ENCODE results near the gene SLC19A2.

Gene SLC19A2

DNA sequence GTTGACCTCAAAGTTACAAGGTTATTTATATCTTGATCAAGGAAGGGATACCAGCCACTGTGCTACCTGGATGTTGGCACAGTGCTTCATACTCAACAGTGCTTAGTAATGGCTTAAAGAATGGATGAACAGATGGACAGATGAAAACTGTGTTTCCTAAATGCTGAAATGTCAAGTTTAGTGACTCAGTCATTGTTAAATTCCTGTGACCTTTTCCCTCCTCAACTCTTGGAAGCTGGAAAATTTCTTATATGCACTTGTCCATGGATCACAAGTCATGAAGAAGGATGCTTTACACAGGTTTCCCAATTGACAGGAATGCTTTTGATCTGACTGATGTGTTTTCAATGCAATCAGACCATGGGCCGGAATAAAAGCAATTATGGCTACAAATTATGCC, 39.6 kb upstream of the SLC19A2 start:
- Histone ChIP-seq H3K36me3 (ENCODE audit: control insufficient read depth, insufficient read depth, low read length) (no peaks in the 10 kb centered on the region), H3K27me3 (ENCODE audit: control insufficient read depth, insufficient read depth, low read length, poor library complexity, severe bottlenecking) (no peaks in the 10 kb centered on the region), H3K9me3 (ENCODE audit: control insufficient read depth, low read length) (no peaks in the 10 kb centered on the region), H3K27ac (ENCODE audit: insufficient read depth, low read depth, low read length, poor library complexity, severe bottlenecking) (no peak overlapping the region), H3K4me3 (ENCODE audit: insufficient read depth, low read depth, low read length) (no peak overlapping the region), H3K4me1 (ENCODE audit: control insufficient read depth, insufficient read depth, low read length) (no peaks in the 10 kb centered on the region)
- 85 to 100% methylated on average over 1 of the region's 1 CpG for WGBS, 2 experiments

DNA sequence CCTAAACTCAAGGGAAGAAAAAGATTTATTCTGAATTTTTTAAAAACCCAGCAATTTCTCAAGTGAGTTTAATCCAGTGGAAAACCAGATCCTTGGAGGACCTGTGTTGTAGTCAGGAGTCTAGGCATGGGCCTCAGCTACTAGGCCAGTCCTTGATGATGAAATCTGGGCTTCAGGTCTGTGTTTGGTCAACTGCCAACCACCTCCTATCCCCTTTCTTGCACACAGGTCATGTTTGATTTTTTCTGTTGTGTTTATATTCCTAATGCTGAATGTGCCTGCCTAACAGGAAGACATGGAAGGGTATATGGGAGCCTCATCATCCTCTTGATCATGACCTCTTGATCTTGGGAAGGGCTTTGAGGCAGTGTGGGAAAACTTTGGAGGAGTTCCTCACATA, 38.2 kb upstream of the SLC19A2 start:
- H3K27me3 ChIP-seq (ENCODE audit: control insufficient read depth, insufficient read depth, low read length, poor library complexity, severe bottlenecking) = no peaks in the 10 kb centered on the region
- H3K9me3 ChIP-seq (ENCODE audit: control insufficient read depth, low read length) = no peaks in the 10 kb centered on the region
- no peaks in the 10 kb centered on the region for H3K36me3 ChIP-seq (ENCODE audit: control insufficient read depth, insufficient read depth, low read length)
- H3K4me1 ChIP-seq (ENCODE audit: control insufficient read depth, insufficient read depth, low read length) = no peaks in the 10 kb centered on the region
- no peak overlapping the region for H3K27ac ChIP-seq (ENCODE audit: insufficient read depth, low read depth, low read length, poor library complexity, severe bottlenecking)
- H3K4me3 ChIP-seq (ENCODE audit: insufficient read depth, low read depth, low read length) = no peak overlapping the region

DNA sequence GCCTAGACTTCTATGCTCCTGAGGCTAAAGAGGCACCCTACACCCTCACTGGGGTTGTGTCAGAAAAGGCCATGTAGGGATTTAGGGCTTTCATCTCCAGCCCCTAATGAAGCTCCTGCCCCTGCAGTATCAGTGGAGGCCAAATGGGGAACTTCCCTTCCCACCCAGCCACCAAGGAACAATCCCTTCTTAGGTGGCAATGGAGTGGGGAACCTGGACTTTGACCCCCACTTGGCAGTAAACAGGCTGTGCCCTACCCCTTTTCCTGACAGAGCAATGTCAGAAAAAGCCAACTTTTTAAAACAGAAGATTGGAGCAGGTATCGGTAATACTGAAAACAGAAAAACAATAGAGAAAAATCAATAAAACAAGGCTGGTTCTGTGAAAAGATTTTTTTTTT, 35.5 kb upstream of the SLC19A2 start:
- WGBS, 2 experiments = 100% methylated on average over 1 of the region's 1 CpG
- H3K27ac ChIP-seq (ENCODE audit: insufficient read depth, low read depth, low read length, poor library complexity, severe bottlenecking) = no peak overlapping the region
- no peaks in the 10 kb centered on the region for H3K36me3 ChIP-seq (ENCODE audit: control insufficient read depth, insufficient read depth, low read length)
- H3K4me3 ChIP-seq (ENCODE audit: insufficient read depth, low read depth, low read length) = no peak overlapping the region
- no peaks in the 10 kb centered on the region for H3K9me3 ChIP-seq (ENCODE audit: control insufficient read depth, low read length)
- no peaks in the 10 kb centered on the region for H3K27me3 ChIP-seq (ENCODE audit: control insufficient read depth, insufficient read depth, low read length, poor library complexity, severe bottlenecking)
- H3K4me1 ChIP-seq (ENCODE audit: control insufficient read depth, insufficient read depth, low read length) = no peaks in the 10 kb centered on the region

DNA sequence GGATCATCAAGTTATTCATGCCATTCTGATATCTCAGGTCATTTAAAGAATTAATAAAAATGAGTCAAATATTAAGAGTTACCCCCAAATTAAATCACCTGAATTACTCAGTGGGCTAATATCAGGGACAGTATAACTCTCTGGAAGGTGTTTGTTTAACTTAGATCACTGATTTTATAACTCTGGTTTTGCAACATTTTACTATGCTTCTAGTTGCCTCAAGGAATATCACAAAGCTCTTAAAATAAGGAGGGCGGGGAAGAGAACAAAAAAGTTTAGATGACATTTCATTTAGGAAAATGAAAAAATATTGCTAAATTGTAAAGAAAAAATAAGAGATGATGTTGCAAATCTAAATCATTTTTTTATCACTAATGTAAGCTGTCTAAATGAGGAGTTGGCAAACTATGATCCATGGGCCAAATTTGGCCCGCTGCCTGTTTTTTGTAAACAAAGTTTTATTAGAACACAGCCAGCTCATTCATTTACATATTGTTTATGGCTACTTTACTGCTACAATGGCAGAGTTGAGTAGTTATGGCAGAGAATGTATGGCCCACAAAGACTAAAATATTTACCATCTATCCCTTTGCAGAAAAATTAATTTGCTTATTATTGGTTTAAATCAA, 31.9 kb upstream of the SLC19A2 start:
- Histone ChIP-seq H3K9me3 (ENCODE audit: control insufficient read depth, low read length) (no peaks in the 10 kb centered on the region), H3K4me1 (ENCODE audit: control insufficient read depth, insufficient read depth, low read length) (no peaks in the 10 kb centered on the region), H3K27me3 (ENCODE audit: control insufficient read depth, insufficient read depth, low read length, poor library complexity, severe bottlenecking) (no peaks in the 10 kb centered on the region), H3K27ac (ENCODE audit: insufficient read depth, low read depth, low read length, poor library complexity, severe bottlenecking) (no peak overlapping the region), H3K4me3 (ENCODE audit: insufficient read depth, low read depth, low read length) (no peak overlapping the region), H3K36me3 (ENCODE audit: control insufficient read depth, insufficient read depth, low read length) (no peaks in the 10 kb centered on the region)
- 86 to 96% methylated on average over 2 of the region's 2 CpGs for WGBS, 2 experiments

DNA sequence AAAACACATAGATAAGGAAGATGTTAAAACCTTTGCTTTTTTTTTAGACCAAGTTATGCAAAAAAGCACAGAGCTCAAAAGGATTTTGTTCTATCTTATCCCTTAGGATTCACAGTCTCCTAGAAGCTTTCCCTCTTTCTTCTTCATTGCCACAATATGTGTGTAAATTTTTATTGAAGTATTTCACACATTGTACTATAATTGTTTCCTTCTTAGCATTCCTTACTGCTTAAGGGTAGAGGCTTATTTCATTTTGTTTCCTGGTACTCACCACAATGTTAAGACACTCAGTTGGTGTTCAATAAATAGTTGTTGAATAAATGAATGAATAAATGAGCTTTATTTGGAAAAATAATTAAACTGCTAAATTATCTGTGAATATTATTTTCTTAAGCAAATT, 29.9 kb upstream of the SLC19A2 start:
- no peak overlapping the region for H3K27ac ChIP-seq (ENCODE audit: insufficient read depth, low read depth, low read length, poor library complexity, severe bottlenecking)
- no peaks in the 10 kb centered on the region for H3K36me3 ChIP-seq (ENCODE audit: control insufficient read depth, insufficient read depth, low read length)
- no peaks in the 10 kb centered on the region for H3K9me3 ChIP-seq (ENCODE audit: control insufficient read depth, low read length)
- H3K27me3 ChIP-seq (ENCODE audit: control insufficient read depth, insufficient read depth, low read length, poor library complexity, severe bottlenecking) = no peaks in the 10 kb centered on the region
- no peaks in the 10 kb centered on the region for H3K4me1 ChIP-seq (ENCODE audit: control insufficient read depth, insufficient read depth, low read length)
- H3K4me3 ChIP-seq (ENCODE audit: insufficient read depth, low read depth, low read length) = no peak overlapping the region

DNA sequence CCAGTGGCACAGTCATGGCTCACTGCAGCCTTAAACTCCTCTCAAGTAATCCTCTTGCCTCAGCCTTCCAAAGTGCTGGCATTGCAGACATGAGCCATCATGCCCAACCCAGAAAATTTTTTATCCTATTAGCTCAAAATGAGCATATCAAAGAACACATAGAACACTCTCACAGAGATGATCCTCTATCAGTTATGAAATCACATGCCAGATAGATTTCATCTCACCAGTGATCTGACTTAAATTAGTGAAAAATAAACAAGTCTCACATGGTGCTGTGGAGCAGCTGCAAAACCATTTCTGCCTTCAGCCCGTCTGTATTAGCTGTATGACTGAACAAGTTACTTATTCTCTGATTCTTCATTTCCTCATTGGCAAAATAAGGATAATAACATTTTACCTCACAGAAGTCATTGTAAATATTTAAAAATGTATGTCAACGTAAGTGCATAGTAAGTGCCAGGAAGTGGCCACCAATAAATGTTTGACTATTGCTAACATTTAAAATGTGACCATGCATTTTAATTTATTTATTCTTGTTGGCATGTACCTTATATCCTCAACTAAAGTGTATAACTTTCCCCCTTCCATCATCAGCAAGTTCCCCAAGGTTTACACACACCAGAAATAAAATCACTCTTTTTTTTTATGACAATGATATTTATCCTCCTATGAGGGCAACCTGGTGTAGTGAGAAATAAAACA, 29.0 kb upstream of the SLC19A2 start:
- no peaks in the 10 kb centered on the region for H3K9me3 ChIP-seq (ENCODE audit: control insufficient read depth, low read length)
- WGBS, 2 experiments = 82 to 88% methylated on average over 1 of the region's 2 CpGs
- H3K4me3 ChIP-seq (ENCODE audit: insufficient read depth, low read depth, low read length) = no peak overlapping the region
- no peak overlapping the region for H3K27ac ChIP-seq (ENCODE audit: insufficient read depth, low read depth, low read length, poor library complexity, severe bottlenecking)
- no peaks in the 10 kb centered on the region for H3K27me3 ChIP-seq (ENCODE audit: control insufficient read depth, insufficient read depth, low read length, poor library complexity, severe bottlenecking)
- H3K36me3 ChIP-seq (ENCODE audit: control insufficient read depth, insufficient read depth, low read length) = no peaks in the 10 kb centered on the region
- H3K4me1 ChIP-seq (ENCODE audit: control insufficient read depth, insufficient read depth, low read length) = no peaks in the 10 kb centered on the region

DNA sequence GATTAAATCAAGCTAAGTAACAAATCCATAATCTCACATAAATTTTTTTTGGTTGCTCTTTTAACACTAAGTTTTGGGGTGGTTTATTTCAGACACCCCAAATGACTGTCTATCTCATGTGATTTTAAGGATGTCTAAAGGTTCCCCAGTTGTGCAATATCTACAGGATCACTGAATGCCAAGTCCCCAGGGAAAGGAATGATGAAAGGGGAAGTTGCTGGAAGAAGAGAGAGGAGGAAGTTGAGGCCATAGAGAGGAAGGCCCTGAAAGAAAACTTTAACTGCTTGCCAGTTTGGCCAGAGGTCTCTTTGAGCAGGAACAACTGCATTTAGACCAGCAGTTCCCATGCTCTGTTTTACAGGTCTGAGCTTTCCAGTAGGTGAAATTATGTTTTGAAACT, 27.5 kb upstream of the SLC19A2 start:
- H3K27ac ChIP-seq (ENCODE audit: insufficient read depth, low read depth, low read length, poor library complexity, severe bottlenecking) = no peak overlapping the region
- no peak overlapping the region for H3K4me3 ChIP-seq (ENCODE audit: insufficient read depth, low read depth, low read length)
- H3K36me3 ChIP-seq (ENCODE audit: control insufficient read depth, insufficient read depth, low read length) = no peaks in the 10 kb centered on the region
- no peaks in the 10 kb centered on the region for H3K9me3 ChIP-seq (ENCODE audit: control insufficient read depth, low read length)
- no peaks in the 10 kb centered on the region for H3K4me1 ChIP-seq (ENCODE audit: control insufficient read depth, insufficient read depth, low read length)
- no peaks in the 10 kb centered on the region for H3K27me3 ChIP-seq (ENCODE audit: control insufficient read depth, insufficient read depth, low read length, poor library complexity, severe bottlenecking)

DNA sequence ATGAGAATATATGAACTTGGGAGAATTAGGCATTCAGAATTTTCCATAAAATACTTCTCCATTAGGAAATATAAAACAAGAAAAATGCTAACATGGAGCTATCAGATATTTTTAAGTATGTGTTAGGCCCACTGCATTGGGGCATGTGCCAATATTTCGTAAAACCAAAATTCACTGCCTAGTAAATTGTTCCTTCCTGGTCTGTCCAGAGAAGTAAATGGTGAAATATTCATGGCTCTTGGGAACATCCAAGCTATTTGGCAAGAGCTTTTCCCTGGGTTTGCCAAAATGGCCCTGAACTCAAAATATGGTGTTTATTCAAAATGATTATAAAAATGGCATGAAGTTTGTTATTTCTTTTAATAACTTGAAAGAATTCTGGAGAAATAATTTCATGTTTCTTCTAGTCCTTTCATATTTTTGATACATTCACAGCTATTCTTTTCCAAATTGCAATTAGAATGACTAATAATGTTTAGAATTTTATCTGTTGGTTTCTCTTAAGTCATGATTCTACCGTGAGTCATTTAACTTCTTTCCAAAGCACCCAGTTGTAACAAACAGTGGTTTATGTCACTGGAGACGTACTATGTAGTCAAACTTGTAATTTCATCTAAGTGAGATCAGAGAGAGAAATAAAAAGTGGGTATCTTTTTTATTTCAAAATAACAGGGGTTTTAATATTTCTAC, 25.7 kb upstream of the SLC19A2 start:
- no peaks in the 10 kb centered on the region for H3K9me3 ChIP-seq (ENCODE audit: control insufficient read depth, low read length)
- WGBS, 2 experiments = 93 to 95% methylated on average over 2 to 3 of the region's 3 CpGs
- no peaks in the 10 kb centered on the region for H3K27me3 ChIP-seq (ENCODE audit: control insufficient read depth, insufficient read depth, low read length, poor library complexity, severe bottlenecking)
- H3K36me3 ChIP-seq (ENCODE audit: control insufficient read depth, insufficient read depth, low read length) = no peaks in the 10 kb centered on the region
- H3K4me1 ChIP-seq (ENCODE audit: control insufficient read depth, insufficient read depth, low read length) = no peaks in the 10 kb centered on the region
- H3K27ac ChIP-seq (ENCODE audit: insufficient read depth, low read depth, low read length, poor library complexity, severe bottlenecking) = no peak overlapping the region
- no peak overlapping the region for H3K4me3 ChIP-seq (ENCODE audit: insufficient read depth, low read depth, low read length)

DNA sequence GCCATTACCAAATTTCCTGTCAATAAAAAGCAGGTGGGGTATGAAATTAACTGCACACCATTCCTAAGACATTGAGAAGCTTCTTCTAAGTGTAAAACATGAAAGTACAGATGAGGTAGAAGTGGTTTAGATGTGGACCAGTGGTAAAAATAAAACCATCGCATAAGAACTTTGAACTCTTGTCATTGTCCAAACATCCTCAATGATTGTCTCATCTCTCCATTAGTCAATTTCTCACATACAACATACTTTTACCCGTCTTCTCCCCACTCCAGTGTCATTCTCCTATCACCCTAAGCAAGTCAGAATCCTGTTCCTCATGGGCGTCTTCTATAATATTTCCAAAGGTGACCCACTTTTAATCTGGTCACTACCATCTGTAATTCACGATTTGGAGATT, 24.3 kb upstream of the SLC19A2 start:
- WGBS, 2 experiments = 89 to 96% methylated on average over 3 to 4 of the region's 4 CpGs
- H3K4me3 ChIP-seq (ENCODE audit: insufficient read depth, low read depth, low read length) = no peak overlapping the region
- no peak overlapping the region for H3K27ac ChIP-seq (ENCODE audit: insufficient read depth, low read depth, low read length, poor library complexity, severe bottlenecking)

DNA sequence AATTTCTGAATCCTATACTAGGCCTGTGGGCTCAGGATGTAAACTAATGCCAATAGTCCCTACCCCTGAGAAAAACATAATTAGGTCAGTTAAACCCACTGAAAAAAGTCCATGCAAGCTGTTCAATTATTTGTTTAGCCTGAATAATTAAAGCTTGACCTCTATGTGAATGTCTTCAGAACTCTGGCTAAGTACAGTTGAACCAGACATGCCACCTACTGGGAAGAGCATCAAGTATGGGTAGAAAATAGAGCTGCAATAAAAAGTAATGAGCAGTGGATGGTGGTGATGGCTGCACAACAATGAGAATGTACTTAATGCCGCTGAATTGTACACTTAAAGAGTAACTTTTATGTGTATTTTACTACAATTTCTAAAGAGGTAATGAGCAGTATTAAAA, 23.6 kb upstream of the SLC19A2 start:
- no peaks in the 10 kb centered on the region for H3K27me3 ChIP-seq (ENCODE audit: control insufficient read depth, insufficient read depth, low read length, poor library complexity, severe bottlenecking)
- WGBS, 2 experiments = 100% methylated on average over 1 of the region's 1 CpG; no CpG with 5 or more reads in 1 of the 2 experiments
- no peak overlapping the region for H3K27ac ChIP-seq (ENCODE audit: insufficient read depth, low read depth, low read length, poor library complexity, severe bottlenecking)
- H3K4me1 ChIP-seq (ENCODE audit: control insufficient read depth, insufficient read depth, low read length) = no peaks in the 10 kb centered on the region
- H3K36me3 ChIP-seq (ENCODE audit: control insufficient read depth, insufficient read depth, low read length) = no peaks in the 10 kb centered on the region
- H3K9me3 ChIP-seq (ENCODE audit: control insufficient read depth, low read length) = no peaks in the 10 kb centered on the region
- H3K4me3 ChIP-seq (ENCODE audit: insufficient read depth, low read depth, low read length) = no peak overlapping the region

More for the DNA sequence above, 24.3 kb upstream of the SLC19A2 start:
- Histone ChIP-seq H3K27me3 (ENCODE audit: control insufficient read depth, insufficient read depth, low read length, poor library complexity, severe bottlenecking) (no peaks in the 10 kb centered on the region), H3K9me3 (ENCODE audit: control insufficient read depth, low read length) (no peaks in the 10 kb centered on the region), H3K36me3 (ENCODE audit: control insufficient read depth, insufficient read depth, low read length) (no peaks in the 10 kb centered on the region), H3K4me1 (ENCODE audit: control insufficient read depth, insufficient read depth, low read length) (no peaks in the 10 kb centered on the region)

All from ectodermal cell (in vitro differentiated cells).